Upper lobe of left lung (tissue), 6 donors: ENCODE results near the gene FNTB. TPM values are rescaled to one million over a fixed set of nuclear protein-coding genes. Genes with fewer than 3 reads are reported as not detected.
A peak's percentile ranks its signal among the peaks of the same experiment; 100 is the strongest.

Experiments used
- ATAC-seq, 2 donors: fragments of 200-7000 bp; cut with Tn5 transposase; one replicate each; pipeline ENCODE4 v1.9.1; 2022; ENCODE audit warnings: mild to moderate bottlenecking in 2 of 2, moderate library complexity in 2 of 2; ENCODE audit not compliant: low FRiP score in 2 of 2
- DNase-seq, 2 donors: peaks; one replicate each; pipeline ENCODE4 v3.0.0-alpha.2; 2019 to 2020
- H3K27ac ChIP-seq, 4 donors: fragments of 200-600 bp; sonication (generic); one replicate each; pipeline ENCODE4 v1.5.1; 2016 to 2019
- H3K27me3 ChIP-seq, 4 donors: fragments of 200-600 bp; sonication (generic); one replicate each; pipeline ENCODE4 v1.5.1; 2017 to 2019
- H3K36me3 ChIP-seq, 4 donors: fragments of 200-600 bp; sonication (generic); one replicate each; pipeline ENCODE4 v1.5.1; 2016 to 2019
- H3K4me1 ChIP-seq, 4 donors: fragments of 200-600 bp; sonication (generic); one replicate each; pipeline ENCODE4 v1.5.1; 2018 to 2019
- H3K4me3 ChIP-seq, 4 donors: fragments of 200-600 bp; sonication (generic); one replicate each; pipeline ENCODE4 v1.5.1; 2017 to 2019; ENCODE audit warnings: mild to moderate bottlenecking in 2 of 4, moderate library complexity in 1 of 4
- H3K9me3 ChIP-seq, 4 donors: fragments of 200-600 bp; sonication (generic); one replicate each; pipeline ENCODE4 v1.5.1; 2018 to 2019
- CTCF ChIP-seq, 6 experiments: fragments of 450-650 bp in 4 of 6; fragments of 200-600 bp in 2 of 6; sonication (generic) in 2 of 6; IDR thresholded peaks; one replicate each; pipeline ENCODE4 v1.5.1; 2016 to 2019; ENCODE audit warnings: antibody characterized with exemption in 6 of 6
- EP300 ChIP-seq, 4 donors: sonication (generic); formaldehyde crosslinking; IDR thresholded peaks; one replicate each; pipeline ENCODE4 v1.5.1; 2017; ENCODE audit warnings: antibody characterized with exemption in 4 of 4, control low read depth in 2 of 4
- POLR2A ChIP-seq, 4 donors: fragments of 450-650 bp; IDR thresholded peaks; one replicate each; pipeline ENCODE4 v1.5.1; 2016 to 2017; ENCODE audit warnings: antibody characterized with exemption in 4 of 4, mild to moderate bottlenecking in 2 of 4
- POLR2AphosphoS5 ChIP-seq, 2 donors: sonication (generic); formaldehyde crosslinking; IDR thresholded peaks; one replicate each; pipeline ENCODE4 v1.5.1; 2017; ENCODE audit warnings: antibody characterized with exemption in 2 of 2
- WGBS, 2 donors: methylation state at CpG; one replicate each; pipeline ENCODE4 v1.1.5; 2017 to 2018; 5-methylcytosine and 5-hydroxymethylcytosine counted together
- total RNA-seq, 6 donors: library from RNA; depleted of rRNA in 4 of 6; stranded (reverse); fragments of >200 nt in 4 of 6; gene quantifications; one replicate each; pipeline versions ENCODE4 v1.1.0 to v1.2.1, GENCODE V29; 2016 to 2021
- donor health status: DM: no; HTN: no; CAD: no; lungs with moderate emphysema.
- donor health status: DM: no; HTN: yes; CAD: no; lungs with severe emphysema.

Gene FNTB
- total RNA-seq, 6 donors from 2014 or later, result 9.5 to 30.1 (median 16.0) TPM

DNA sequence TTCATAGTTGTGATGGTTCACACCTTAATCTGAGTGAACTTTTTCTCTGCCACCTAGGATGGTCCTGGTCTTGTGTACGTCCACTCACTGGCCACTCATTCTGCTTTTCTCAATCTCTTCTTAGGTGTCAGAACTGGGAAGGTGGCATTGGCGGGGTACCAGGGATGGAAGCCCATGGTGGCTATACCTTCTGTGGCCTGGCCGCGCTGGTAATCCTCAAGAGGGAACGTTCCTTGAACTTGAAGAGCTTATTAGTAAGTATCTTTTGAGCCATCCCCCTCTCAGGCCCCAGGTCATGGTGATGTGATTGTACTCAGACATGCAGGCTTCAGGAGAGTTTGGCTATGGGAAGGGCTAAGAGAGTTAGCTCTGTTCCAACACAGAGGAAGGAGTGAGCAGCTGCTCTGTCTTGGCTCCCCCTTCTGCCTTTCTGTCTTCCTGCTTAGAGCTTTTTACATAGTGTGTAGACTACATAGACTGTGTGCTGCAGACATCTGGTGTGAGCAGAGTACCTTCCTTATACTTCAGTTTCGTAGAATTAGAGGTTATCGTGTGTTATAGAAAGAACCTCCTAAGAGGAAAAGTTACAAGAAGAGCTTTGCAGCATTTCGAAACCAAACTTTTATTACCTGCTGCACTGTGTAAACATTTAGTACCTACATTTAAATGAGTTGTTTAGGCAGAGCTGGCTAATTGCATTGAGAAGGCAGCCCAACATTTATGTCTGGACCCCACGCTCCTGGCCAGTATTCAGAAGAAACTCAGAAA, 54.2 kb downstream of the FNTB start:
- TF ChIP-seq EP300 (IDR thresholded peaks at IDR 0.05) (no peak), CTCF (IDR thresholded peaks at IDR 0.05) (no peak), POLR2A (IDR thresholded peaks at IDR 0.05) (no peak), POLR2AphosphoS5 (IDR thresholded peaks at IDR 0.05) (no peak)
- H3K9me3 ChIP-seq, result no peaks in the 10 kb centered on the region
- no peak overlapping the region for H3K4me3 ChIP-seq
- 93% methylated on average over 9 of the region's 9 CpGs for WGBS, 2 donors
- ATAC-seq (peak in 1 of 2 donors; percentile 8), DNase-seq (no peak)
- peaks cover 0 to 36% (median 14%) of the 10 kb centered on the region in 4 donors for H3K36me3 ChIP-seq
- no peaks in the 10 kb centered on the region for H3K27me3 ChIP-seq
- H3K4me1 ChIP-seq, result no peaks in the 10 kb centered on the region
- H3K27ac ChIP-seq, result no peak overlapping the region

DNA sequence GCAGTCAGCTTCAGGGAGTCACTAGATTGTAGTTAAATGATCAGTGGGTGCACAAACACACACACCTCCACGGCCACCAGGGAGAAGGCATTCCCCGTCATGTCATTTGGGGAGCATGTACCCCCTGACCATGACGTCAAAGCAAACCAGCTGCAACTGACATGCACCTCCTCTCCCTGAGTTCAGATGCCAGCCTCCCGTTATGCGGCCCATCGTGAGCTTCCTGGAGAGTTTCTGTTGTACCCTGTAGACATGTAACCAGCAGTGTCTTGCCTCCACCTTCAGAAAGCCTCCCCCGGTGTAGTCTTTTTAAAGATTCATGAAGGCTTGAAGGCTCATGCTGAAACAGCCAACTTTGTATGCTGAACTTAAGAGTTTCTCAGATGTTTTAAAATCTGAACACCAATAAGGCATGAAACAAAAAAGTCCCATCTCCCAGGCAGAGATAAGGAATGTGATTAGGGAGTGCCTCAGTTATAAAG, 54.8 kb downstream of the FNTB start:
- ATAC-seq (no peak), DNase-seq (no peak)
- no peak for TF ChIP-seq CTCF (IDR thresholded peaks at IDR 0.05)
- no peak for TF ChIP-seq EP300 (IDR thresholded peaks at IDR 0.05)
- TF ChIP-seq POLR2A (IDR thresholded peaks at IDR 0.05), result no peak
- TF ChIP-seq POLR2AphosphoS5 (IDR thresholded peaks at IDR 0.05), result no peak
- Histone ChIP-seq H3K4me3 (no peak overlapping the region), H3K9me3 (no peaks in the 10 kb centered on the region), H3K4me1 (no peaks in the 10 kb centered on the region), H3K36me3 (peaks cover 0 to 36% (median 14%) of the 10 kb centered on the region in 4 donors), H3K27me3 (no peaks in the 10 kb centered on the region), H3K27ac (no peak overlapping the region)
- 84 to 96% methylated on average over 7 of the region's 7 CpGs for WGBS, 2 donors

GRCh38 chr14:65042296-65042695, 55.6 kb downstream of the FNTB start:
- WGBS, 2 donors, result 71 to 88% methylated on average over 3 of the region's 3 CpGs
- Histone ChIP-seq H3K36me3 (peaks cover 0 to 36% (median 14%) of the 10 kb centered on the region in 4 donors), H3K27me3 (no peaks in the 10 kb centered on the region), H3K27ac (peak overlapping the region in 1 of 4 donors; percentile 57), H3K4me3 (no peak overlapping the region), H3K4me1 (peaks cover 0 to 4% (median under 1%) of the 10 kb centered on the region in 4 donors), H3K9me3 (no peaks in the 10 kb centered on the region)
- DNase-seq, result no peak
- no peak for TF ChIP-seq EP300 (IDR thresholded peaks at IDR 0.05)
- ATAC-seq, result no peak

GRCh38 chr14:65042731-65043372, 56.2 kb downstream of the FNTB start:
- peak; percentile 54 to 57 for ATAC-seq
- Histone ChIP-seq H3K4me3 (no peak overlapping the region), H3K27ac (peak overlapping the region in 2 of 4 donors; percentile 13 to 57), H3K9me3 (no peaks in the 10 kb centered on the region), H3K27me3 (no peaks in the 10 kb centered on the region), H3K4me1 (peaks cover 0 to 10% (median 4%) of the 10 kb centered on the region in 4 donors), H3K36me3 (peaks cover 0 to 34% (median 14%) of the 10 kb centered on the region in 4 donors)
- peak in 1 of 2 donors; percentile 48 for DNase-seq
- TF ChIP-seq POLR2A (IDR thresholded peaks at IDR 0.05) (no peak), EP300 (IDR thresholded peaks at IDR 0.05) (no peak), POLR2AphosphoS5 (IDR thresholded peaks at IDR 0.05) (no peak)
- WGBS, 2 donors, result 68 to 82% methylated on average over 8 of the region's 8 CpGs

- TF ChIP-seq POLR2AphosphoS5 (IDR thresholded peaks at IDR 0.05) (no peak), POLR2A (IDR thresholded peaks at IDR 0.05) (no peak), EP300 (IDR thresholded peaks at IDR 0.05) (no peak)
- no peaks in the 10 kb centered on the region for H3K27me3 ChIP-seq
- H3K4me1 ChIP-seq, result peaks cover 6 to 19% (median 9%) of the 10 kb centered on the region in 4 donors
- peak overlapping the region in 2 of 4 donors; percentile 54 to 73 for H3K27ac ChIP-seq
- H3K4me3 ChIP-seq, result peak overlapping the region in 1 of 4 donors; percentile 3
- WGBS, 2 donors, result 72 to 89% methylated on average over 12 of the region's 12 CpGs
- DNase-seq, result peak in 1 of 2 donors; percentile 49
- H3K36me3 ChIP-seq, result peaks cover 0 to 33% (median 14%) of the 10 kb centered on the region in 4 donors
- H3K9me3 ChIP-seq, result no peaks in the 10 kb centered on the region
- peak in 1 of 2 donors; percentile 27 for ATAC-seq
These were observed 57.3 kb downstream of the FNTB start for GRCh38 chr14:65043893-65044595.
